Kidney (tissue), 14 donors: ENCODE data around the gene FLAD1. TPM values are rescaled to one million over a fixed set of nuclear protein-coding genes. Genes with fewer than 3 reads are reported as not detected.

Experiments used
- DNase-seq, 5 donors: peaks; one replicate each; pipeline ENCODE4 v3.0.0-alpha.2; 2013 to 2020
- FAIRE-seq: peaks from 2 replicates; lab custom pipeline; 2012; peaks lifted over from hg19 to GRCh38; lab: Jason Lieb, UNC
- H3K27ac ChIP-seq, 2 donors: one replicate each; pipeline ENCODE4 v1.7.0; 2013; ENCODE audit warnings: low read depth in 2 of 2, low read length in 2 of 2, inconsistent platforms in 1 of 2
- H3K27me3 ChIP-seq: one replicate; pipeline ENCODE4 v1.7.1; 2013; ENCODE audit warnings: low read length, inconsistent platforms; ENCODE audit not compliant: control insufficient read depth, insufficient read depth
- H3K36me3 ChIP-seq, 3 donors: one replicate each; pipeline versions ENCODE4 v1.7.0 to v1.7.1; 2013; ENCODE audit warnings: low read length in 3 of 3, control low read depth in 1 of 3, inconsistent platforms in 1 of 3; ENCODE audit not compliant: insufficient read depth in 3 of 3, control insufficient read depth in 2 of 3
- H3K4me1 ChIP-seq, 3 donors: one replicate each; pipeline versions ENCODE4 v1.7.0 to v1.7.1; 2013; ENCODE audit warnings: low read length in 3 of 3, inconsistent platforms in 1 of 3, low read depth in 1 of 3; ENCODE audit not compliant: control insufficient read depth in 2 of 3, insufficient read depth in 2 of 3
- H3K4me3 ChIP-seq, 3 donors: one replicate each; pipeline versions ENCODE4 v1.7.0 to v1.8.1; 2013; ENCODE audit warnings: low read length in 3 of 3, control low read depth in 1 of 3, inconsistent platforms in 1 of 3
- H3K9ac ChIP-seq, 3 donors: one replicate each; pipeline versions ENCODE4 v1.7.0 to v1.7.1; 2013; ENCODE audit warnings: low read length in 3 of 3, control low read depth in 1 of 3, inconsistent platforms in 1 of 3
- H3K9me3 ChIP-seq, 3 donors: one replicate each; pipeline versions ENCODE4 v1.7.0 to v1.7.1; 2013; ENCODE audit warnings: low read length in 3 of 3, control low read depth in 1 of 3, inconsistent platforms in 1 of 3; ENCODE audit not compliant: control insufficient read depth in 2 of 3, insufficient read depth in 1 of 3
- intact Hi-C: fragments of 100-400 bp; cut with DNase I; formaldehyde crosslinking; loops from one replicate; pipeline ENCODE4 v1.11.1; 2022
- polyA plus RNA-seq: library from polyadenylated mRNA; stranded (reverse); fragments of 350-450 nt; fragmentation: Illumina TruSeq; extraction: RNeasy Lipid Tissue Mini Kit (QIAGEN cat#74804); gene quantifications from one replicate; pipeline ENCODE4 v1.2.3, GENCODE V29; 2014; ENCODE audit warnings: low read depth, low replicate concordance; ENCODE audit not compliant: insufficient read depth
- total RNA-seq: library from RNA; stranded (reverse); fragmentation: NEBNext Ultra II Directional; extraction: Animal tissue kit (Norgen Biotek cat#: 25700); gene quantifications from one replicate; pipeline ENCODE4 v1.2.1, GENCODE V29; 2021
- TF ChIP-seq, protein P1 (sequence below): IDR thresholded peaks from 3 replicates; pipeline ENCODE4 v1.5.1; 2012; ENCODE audit warnings: mild to moderate bottlenecking, moderate library complexity, borderline replicate concordance; ENCODE audit not compliant: insufficient read depth; ENCODE audit errors: extremely low read depth
- donor health status: control.
- donor health status: control.
- donor health status: control.
- donor health status: control.
- donor health status: control.
- donor health status: DM: yes; HTN: yes; CAD: no.
- donor health status: Normal renal cell carcinoma (clear cell type).

Gene FLAD1
- total and polyA plus RNA-seq, 2 donors from 2014 or later = 34.1 to 37.9 TPM

GRCh38 chr1:155017041-155017945 lies 34.1 kb downstream of the FLAD1 start:
- DNase-seq (peak; percentile 92 to 98 (median 95)), FAIRE-seq (no peak)
- peak overlapping the region; percentile 41 to 83 for H3K27ac ChIP-seq
- H3K4me3 ChIP-seq = peak overlapping the region in 2 of 3 donors; percentile 37 to 42
- no peaks in the 10 kb centered on the region for H3K36me3 ChIP-seq
- H3K9ac ChIP-seq = peak overlapping the region in 2 of 3 donors; percentile 32 to 58
- no peaks in the 10 kb centered on the region for H3K9me3 ChIP-seq
- no peaks in the 10 kb centered on the region for H3K27me3 ChIP-seq
- intact Hi-C loops = no loop called here
- TF ChIP-seq, protein P1, sequence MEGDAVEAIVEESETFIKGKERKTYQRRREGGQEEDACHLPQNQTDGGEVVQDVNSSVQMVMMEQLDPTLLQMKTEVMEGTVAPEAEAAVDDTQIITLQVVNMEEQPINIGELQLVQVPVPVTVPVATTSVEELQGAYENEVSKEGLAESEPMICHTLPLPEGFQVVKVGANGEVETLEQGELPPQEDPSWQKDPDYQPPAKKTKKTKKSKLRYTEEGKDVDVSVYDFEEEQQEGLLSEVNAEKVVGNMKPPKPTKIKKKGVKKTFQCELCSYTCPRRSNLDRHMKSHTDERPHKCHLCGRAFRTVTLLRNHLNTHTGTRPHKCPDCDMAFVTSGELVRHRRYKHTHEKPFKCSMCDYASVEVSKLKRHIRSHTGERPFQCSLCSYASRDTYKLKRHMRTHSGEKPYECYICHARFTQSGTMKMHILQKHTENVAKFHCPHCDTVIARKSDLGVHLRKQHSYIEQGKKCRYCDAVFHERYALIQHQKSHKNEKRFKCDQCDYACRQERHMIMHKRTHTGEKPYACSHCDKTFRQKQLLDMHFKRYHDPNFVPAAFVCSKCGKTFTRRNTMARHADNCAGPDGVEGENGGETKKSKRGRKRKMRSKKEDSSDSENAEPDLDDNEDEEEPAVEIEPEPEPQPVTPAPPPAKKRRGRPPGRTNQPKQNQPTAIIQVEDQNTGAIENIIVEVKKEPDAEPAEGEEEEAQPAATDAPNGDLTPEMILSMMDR = peak; percentile 99
- peaks cover 0 to 28% (median 9%) of the 10 kb centered on the region in 3 donors for H3K4me1 ChIP-seq

GRCh38 chr1:155017946-155018316 lies 34.8 kb downstream of the FLAD1 start:
- Histone ChIP-seq H3K9ac (peak overlapping the region in 2 of 3 donors; percentile 32 to 58), H3K27me3 (no peaks in the 10 kb centered on the region), H3K27ac (peak overlapping the region in 1 of 2 donors; percentile 83), H3K4me1 (peaks cover 0 to 22% (median 4%) of the 10 kb centered on the region in 3 donors), H3K4me3 (peak overlapping the region in 2 of 3 donors; percentile 37 to 42), H3K36me3 (no peaks in the 10 kb centered on the region), H3K9me3 (no peaks in the 10 kb centered on the region)
- TF ChIP-seq, protein P1 = no peak
- FAIRE-seq = no peak
- peak in 2 of 5 donors; percentile 67 to 69 for DNase-seq
- intact Hi-C loops = no loop called here

DNA sequence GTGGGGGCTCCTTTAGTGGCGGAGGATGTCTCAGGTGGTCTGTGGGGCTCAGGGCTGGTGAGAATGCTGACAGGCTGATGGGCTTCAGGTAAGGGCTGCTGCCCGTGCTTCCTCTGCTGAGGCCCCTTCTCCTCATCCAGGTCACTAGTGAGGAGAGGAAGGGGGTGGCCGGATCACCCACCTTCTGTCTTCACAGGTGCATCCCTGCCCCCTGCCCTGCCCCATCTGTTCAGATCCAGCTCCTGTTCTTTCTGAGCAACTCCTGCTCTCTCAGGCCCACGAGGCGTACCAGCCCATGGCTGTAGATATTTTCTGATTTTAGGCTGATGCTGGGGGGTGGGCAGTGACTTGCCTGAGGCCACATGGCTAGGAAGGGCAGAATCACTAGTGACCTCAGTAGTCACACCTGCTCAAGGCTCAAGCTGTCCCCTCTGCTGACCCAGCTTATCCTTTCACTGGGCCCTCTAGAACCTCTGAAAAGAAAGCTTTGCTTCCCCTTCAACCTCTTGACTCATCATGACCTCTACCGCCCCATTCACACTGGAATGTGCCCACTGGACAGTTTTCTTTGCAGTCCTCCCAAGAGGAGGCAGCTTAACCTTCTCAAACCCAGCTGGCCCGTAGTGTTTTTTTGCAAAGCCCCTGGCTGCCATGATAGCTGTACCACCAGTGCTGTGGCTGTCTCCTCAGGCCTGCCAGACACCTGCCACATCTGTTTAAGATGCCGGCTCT lies 35.6 kb downstream of the FLAD1 start:
- intact Hi-C loops = no loop called here

More for the DNA sequence above, 35.6 kb downstream of the FLAD1 start:
- TF ChIP-seq, protein P1 = no peak
- Histone ChIP-seq H3K9me3 (no peaks in the 10 kb centered on the region), H3K4me3 (no peak overlapping the region), H3K9ac (no peak overlapping the region), H3K4me1 (peaks cover 0 to 17% (median 4%) of the 10 kb centered on the region in 3 donors), H3K27me3 (no peaks in the 10 kb centered on the region), H3K27ac (no peak overlapping the region), H3K36me3 (no peaks in the 10 kb centered on the region)
- FAIRE-seq (no peak), DNase-seq (peak in 1 of 5 donors; percentile 67)
